GM21447 (cell line): Measurements from ENCODE around the gene FAM107B.
"Not testable (repeated sequence)": the region's sequence is repeated elsewhere in the genome, so short reads cannot be mapped to it uniquely, and the experiment has no call there.

Source experiments
- ATAC-seq: cut with Tn5 transposase; IDR thresholded peaks from one replicate; pipeline ENCODE4 v1.9.1; 2021; ENCODE audit not compliant: unreplicated experiment

Gene FAM107B

DNA sequence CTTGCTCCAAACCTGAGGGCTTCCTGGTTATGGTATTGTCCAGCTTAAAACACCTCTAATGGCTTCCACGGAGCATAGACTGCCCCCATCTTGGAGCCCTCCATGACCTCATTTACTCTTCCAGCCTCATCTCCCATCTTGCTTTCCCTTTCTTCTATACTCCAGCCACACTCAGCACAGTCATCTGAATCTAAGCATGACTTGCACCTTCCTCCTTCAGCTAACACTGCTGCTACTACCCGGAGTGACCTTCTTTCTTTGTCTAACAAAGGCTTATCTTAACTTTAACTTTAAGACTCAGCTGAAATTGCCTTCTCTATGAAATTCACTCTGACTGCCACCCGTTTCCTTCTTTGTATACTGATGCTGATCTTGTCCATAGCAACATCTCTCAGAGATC, 135.1 kb downstream of the FAM107B start:
- ATAC-seq = no peak

DNA sequence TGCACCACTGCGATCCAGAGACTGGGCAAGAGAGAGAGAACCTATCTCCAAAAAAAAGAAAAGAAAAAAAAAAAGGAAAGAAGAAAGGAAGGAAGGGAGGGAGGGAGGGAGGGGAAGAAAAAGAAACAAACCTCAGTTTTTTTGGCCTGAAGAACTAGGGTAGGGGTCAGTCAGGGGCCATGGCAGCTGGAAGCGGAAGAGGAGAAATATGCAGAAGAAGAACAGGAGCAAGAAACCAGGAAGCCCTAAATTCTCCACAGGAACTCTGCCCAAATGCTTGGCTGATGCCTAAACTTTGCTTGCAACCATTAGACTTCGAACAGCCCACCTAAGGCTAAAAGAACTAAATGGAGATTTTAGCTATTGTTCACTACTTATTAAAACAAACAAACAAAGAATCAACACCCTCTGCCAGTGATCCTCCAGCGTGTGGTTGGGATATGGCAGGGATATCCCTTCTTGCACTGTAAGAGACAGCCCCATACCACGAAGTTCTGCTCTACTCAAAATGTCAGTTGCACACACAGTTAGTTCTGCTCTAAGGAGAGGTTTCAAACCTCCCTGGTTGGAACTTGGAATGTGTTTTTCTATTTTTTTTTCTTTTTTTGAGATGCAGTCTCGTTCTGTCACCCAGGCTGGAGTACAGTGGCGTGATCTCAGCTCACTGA, 139.5 kb downstream of the FAM107B start:
- no peak for ATAC-seq

DNA sequence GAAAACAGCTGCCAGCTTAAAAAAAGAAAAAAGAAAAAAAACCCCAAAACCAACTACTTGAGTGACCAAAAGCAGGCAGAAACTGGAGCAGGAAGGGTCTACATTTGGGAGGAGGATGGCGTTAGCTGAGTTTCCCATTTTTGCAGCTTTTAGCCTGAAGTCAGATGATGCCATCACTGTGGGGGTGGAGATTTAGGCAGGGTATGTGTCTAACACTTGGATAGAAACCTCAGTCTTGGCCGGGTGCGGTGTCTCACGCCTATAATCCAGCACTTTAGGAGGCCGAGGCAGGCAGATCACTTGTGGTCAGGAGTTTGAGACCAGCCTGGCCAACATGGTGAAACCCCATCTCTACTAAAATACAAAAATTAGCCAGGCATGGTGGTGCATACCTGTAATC, 140.1 kb downstream of the FAM107B start:
- not testable (repeated sequence) for ATAC-seq

DNA sequence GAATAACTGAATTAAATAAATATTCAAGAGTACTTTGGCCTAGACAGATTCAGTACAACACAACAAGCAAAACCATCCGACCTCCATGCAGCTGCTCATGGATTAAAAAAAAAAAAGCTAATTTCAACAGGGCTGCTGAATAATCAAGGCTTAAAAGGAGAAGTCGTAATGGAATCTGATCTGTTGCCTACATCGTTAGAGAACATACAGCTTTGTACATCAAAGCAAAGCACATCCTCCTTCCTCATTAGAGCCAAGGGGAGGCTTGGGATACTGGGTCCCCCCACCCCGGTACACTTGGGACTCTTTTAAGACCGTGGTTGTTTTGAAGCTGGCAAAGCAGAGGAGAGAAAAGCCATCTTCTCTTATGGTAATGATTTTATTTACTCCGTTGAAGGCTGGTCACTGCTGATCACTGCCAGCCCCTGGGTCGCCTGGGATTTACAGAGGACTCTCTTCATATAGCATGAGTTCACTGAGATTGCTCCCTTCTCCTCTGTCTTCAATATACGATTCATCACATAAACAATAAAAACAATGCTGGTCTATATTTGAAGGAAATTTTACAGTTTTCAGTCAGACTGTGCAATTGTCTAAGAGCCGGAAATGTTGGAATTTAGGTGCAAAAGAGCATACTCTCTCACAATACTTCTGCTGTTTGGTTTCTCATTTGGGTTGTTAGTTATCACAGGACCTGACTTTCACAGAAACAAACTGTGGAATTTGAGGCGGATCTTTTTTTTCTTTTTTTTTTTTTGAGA, 148.8 kb downstream of the FAM107B start:
- no peak for ATAC-seq

DNA sequence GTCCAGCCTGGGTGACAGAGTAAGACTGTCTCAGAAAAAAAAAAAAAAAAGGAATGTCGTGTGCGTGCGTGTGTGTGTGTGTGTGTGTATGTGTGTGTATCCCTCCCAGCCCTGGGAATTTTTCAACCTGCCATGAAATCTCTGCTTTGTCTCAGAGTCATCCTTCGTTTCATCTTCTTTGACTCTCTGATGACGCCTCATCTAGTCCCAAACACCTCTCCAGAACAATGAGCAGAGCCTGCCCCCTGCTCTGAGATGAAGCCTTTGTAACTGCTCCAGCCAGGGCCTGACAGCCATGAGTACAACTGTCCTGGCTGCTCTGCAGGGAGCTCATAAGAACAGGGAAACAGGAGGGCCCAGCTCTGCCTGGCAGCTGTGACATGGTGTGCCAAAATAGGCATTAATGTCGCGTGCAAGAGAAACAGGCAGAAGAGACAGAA, 149.5 kb downstream of the FAM107B start:
- ATAC-seq = no peak

DNA sequence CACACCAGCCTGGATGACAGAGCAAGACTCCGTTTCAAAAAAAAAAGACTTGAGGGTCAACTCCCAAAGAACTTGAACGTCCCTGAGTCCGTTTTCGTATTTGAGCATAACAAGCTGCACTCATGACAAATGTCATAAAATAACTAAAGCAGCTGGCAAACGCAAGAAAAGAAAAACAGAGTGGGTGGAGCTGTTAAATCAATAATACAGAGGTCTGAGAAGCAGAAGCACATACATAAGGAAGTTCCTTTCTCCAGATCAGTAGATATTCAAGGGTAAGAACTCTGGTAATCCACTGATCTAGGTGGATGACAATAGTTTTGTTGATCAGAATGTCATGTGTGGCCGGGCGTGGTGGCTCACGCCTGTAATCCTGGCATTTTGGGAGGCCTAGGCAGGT, 150.1 kb downstream of the FAM107B start:
- no peak for ATAC-seq

DNA sequence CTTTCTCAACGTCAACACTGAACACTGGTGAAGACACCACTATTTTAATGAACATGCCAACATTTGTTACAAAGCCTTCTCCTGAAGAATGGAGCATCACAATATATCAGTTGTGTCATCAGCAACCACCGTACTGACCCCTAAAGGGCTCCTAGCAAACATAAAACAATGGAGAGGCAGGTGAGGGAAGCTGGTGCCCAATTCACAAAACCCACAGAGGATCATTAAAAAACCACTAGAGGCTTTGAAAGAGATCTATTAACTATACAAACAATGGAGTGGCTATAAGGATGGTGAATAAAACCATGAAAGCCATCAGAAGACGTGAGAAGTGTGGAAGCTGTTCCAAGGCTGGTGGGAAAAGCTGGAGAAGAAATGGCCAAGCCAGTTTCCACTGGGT, 150.8 kb downstream of the FAM107B start:
- no peak for ATAC-seq

DNA sequence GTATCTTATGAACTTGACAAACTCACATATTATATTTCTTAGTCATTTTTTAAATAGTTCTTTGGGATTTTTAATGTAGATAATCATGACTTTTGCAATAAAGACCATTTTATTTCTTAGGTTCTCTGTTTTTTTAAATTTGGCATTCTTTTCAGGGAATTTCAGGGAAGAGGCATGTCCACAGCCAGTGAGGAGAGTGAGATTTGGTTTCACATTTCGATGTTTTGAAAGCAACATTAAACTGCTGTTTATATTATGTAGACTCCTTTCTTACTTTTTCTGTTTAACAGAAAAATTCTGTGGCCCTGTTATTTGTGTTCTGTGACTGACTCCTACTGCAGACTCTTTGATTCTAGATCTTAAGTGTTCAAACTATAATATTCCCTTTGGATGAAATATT, 153.7 kb downstream of the FAM107B start:
- no peak for ATAC-seq

DNA sequence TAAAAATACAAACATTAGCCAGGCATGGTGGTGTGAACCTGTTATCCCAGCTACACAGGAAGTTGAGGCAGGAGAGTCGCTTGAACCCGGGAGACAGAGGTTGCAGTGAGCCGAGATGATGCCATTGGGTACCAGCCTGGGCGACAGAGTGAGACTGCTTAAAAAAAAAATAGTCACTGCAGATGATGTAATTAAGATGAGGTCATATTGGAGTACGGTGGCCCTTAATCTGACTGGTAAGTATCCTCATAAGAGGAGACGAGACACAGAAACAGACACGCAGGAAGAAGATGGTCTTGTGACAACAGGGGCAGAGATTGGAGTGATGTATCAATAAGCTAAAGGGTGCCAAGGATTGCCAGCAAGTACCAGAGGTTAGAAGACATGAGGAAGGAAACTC, 156.0 kb downstream of the FAM107B start:
- ATAC-seq = no peak

DNA sequence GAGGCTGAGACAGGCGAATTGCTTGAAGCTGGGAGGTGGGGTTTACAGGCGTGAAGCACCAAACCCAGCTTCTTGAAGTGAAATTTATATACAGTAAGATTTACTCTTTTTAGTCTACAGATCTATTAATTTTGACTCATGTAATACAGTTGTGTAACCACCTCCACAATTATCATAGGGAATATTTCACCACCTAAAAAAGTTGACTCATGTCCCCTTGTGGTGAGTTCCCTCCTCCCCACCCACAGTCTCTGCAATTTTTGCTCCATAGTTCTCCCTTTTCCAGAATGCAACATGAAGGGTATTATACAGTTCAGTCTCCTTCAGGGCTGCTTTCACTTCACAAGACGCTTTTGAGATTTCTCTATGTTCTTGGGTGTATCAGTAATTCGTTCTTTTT, 156.8 kb downstream of the FAM107B start:
- ATAC-seq = no peak

DNA sequence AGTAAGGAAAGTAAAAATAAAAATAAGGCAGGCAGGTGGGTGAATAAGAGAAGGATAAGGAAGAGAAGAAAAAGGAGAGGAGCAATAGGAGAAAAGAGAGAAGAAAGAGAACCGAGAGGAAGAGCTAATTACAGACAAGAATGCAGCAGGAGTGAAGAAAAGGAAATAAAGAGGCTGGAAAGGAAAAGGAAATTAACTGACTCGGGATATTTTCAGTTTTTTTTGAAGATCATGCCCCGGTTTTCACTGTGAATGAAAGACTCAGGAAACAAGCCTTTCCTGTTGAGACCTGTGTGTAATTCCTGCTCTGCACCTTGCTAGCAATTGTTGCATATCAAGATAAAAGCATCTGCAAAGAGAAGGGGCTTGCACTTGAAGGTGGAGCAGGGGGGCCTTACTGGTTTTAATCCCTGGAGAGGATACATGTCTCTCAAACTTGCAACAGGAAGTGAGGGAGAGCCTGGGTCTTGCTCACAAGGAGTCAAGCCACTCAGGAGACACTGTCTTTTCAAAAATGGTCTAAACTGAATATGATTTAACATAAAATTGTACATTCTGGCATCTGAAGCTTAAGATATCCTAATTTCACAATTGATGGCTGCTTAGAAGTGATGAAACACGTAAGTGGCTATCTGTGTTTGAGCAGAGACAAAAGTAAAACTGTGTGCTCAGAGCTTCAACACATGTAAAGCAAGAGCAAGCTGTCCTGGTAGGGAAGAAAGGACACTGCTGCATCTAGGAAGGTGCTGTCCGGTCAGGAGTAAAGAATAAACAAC, 157.6 kb downstream of the FAM107B start:
- ATAC-seq = no peak

DNA sequence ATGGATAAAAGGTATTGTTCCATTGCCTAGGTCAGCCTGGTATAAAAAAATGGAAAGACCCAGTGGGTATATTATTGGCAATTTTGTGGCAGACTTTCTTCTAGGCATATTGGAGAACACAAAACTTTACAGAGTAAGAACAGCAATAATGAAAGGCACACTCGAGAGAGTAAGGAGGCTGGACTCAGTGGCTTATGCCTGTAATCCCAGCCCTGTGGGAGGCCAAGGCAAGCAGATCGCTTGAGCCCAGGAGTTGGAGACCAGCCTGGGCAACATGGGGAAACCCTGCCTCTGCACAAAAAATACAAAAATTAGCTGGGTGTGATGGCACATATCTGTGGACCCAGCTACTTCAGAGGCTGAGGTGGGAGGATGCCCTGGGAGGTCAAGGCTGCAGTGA, 158.2 kb downstream of the FAM107B start:
- no peak for ATAC-seq

DNA sequence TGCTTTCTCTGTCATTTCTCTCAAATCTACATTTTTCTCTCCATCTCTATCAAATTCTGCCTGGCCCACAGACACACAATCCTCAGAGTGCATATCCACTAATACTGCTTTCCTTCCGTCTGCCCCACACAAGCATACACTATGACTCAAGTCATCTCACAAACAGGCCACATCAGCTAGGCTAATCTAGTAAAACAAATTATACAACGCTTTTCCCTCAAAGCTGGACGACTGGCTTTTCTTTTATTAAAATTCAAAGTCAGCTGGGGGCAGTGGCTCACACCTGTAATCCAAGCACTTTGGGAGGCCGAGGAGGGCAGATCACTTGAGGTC, 161.1 kb downstream of the FAM107B start:
- ATAC-seq = no peak

DNA sequence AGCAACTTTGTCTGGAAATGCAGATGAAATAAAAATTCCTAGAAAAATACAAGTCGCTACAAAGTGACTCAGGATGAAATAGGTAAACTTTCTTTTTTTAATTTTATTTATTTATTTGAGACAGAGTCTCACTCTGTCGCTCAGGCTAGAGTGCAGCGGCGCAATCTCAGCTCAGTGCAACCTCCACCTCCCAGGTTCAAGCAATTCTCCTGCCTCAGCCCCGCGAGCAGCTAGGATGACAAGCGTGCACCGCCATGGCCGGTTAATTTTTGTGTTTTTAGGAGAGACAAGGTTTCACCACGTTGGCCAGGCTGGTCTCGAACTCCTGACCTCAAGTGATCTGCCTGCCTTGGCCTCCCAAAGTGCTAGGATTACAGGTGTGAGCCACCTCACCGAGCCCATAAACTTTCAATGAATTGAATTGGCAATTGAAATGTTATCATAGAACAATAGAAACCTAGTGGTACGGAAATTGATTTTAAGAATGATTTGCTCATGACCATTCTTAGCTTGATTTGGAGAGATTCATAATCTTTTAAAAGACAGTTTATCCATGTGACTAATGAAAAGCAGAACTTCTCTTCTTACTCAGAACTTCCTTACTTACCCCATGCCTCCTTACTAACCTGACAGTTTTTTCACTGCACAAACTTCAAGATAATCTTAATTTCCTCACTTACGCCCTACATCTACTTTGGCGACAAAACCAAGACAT, 161.7 kb downstream of the FAM107B start:
- no peak for ATAC-seq

DNA sequence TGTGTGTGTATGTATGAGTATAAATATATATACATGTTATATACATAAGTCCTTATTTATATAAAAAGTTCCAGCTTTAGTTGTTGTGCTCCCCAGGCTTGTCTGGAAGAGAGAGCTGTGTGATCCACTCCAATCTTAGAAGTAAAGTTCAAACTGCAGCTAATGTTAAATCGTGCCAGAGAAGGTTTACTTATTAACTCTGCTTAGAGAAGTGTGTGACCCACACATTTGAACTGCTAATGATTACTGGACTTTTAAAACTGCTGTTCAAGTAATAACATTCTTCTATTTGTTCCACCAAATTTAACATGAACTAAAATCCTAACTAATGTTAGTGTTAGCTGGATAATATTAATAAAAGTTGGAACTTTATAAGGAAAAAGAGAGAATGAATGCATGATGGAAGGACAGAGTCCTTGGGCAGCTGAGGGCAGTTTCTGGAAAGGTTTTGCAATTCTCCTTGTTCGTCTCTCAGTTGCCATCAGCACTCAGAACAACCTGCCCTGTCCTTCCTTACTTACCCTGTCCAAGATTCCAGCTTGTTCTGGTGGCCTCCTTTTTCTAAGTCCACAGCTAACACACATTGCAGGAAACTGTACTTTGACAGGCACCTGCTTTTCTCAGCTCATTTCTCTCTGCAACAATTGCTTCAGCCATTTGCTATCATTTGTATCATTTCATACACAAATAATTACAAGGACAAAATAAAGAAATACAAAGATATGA, 162.6 kb downstream of the FAM107B start:
- ATAC-seq = peak; percentile 72

DNA sequence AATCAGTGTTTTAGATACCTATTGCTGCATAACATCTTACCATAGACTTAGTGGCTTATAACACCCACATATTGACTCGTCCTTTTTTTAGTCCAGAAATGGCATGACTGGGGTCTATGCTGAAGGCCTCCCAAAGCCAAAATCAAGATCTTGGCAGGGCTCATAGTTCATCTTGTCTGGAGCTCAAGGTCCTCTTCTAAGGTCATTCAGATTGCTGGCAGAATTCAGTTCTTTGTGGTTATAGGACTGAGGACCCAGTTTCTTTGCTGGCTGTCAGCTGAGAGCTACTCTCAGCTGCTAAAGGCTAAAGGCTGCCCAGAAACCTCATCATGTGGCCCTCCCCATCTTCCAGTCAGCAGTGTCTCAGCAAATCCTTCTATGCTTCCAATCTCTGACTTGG, 165.5 kb downstream of the FAM107B start:
- no peak for ATAC-seq

DNA sequence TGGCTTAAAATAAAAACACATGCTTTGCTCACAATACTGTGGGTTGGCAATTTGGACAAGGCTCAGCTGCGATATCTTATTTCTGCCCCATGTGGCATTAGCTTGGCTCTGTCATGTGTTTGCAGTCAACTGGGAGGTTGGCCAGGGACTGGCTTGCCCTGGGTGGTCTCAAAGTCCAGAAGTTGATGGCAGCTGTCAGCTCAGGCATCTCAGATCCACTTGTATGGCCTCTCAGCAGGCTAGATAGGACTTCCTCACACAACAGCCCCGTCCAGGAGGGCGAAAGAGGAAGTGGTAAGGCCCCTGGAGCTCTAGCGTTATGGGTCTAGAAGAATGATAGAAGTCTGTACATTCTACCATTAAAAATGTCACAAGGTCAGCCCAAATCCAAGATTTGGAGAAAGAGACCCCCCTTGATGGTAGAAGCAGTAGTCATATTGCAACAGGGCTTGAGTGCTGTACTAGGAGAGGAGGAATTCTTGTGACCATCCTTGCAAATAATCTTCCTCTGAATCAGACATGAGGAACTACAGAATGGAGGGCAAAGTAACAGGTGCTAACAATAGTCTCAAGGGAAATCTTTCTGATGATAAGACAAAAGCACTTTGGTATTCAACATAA, 166.2 kb downstream of the FAM107B start:
- ATAC-seq = peak; percentile 34

DNA sequence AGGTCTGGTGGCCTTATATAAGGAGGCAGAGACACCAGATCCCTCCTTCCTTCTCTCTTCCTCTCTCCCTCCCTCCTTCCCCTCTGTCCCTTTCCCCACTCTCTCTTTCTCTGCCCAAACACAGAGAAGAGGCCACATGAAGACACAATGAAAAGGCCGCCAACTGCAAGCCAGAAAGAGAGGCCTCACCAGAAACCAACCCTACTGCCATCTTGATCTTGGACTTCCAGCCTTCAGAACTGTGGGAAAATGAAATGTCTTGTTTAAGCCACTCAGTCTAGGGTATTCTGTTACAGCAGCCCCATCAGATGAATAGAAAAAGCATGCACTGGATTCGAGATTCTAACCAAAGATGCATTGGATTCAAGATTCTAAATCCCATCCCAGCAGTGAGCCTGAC, 168.1 kb downstream of the FAM107B start:
- ATAC-seq = no peak

DNA sequence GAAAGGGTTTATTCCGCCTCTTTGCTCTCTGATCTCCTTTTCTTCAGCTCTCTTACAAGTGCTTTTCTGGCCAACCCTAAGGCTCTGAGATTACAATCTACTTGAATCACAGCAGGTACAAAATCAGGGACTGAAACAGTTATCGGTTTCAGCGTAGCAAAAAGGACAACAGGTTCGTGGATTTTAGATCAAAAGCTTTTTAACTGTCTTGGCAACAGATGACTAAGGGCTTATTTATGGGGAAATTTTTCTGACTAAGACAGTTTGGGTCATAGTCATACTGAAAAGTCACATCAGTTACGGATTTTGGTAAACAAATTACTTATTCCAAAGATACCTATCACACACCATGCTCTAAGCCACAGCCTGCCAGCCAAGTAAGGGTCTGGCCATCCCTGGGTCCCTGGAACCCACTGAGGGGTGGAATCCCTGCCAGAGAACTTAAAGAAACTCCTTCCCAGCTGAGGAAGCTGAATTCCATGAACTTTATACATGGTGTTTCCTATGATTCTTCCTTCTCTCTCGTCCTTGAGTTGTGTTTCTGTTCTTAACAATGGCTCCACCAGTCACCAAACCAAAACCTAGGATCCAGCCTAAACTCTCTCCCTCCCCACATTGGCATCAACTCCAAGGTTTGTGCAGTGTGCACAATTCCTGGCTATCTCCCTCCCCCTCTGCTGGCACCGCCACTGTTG, 169.3 kb downstream of the FAM107B start:
- ATAC-seq = peak; percentile 46
